Type B pancreatic cell (in vitro differentiated cells): ENCODE results near the gene HSF2. TPM values are rescaled to one million over a fixed set of nuclear protein-coding genes. Genes with fewer than 3 reads are reported as not detected.
"Not testable (repeated sequence)": the region's sequence is repeated elsewhere in the genome, so short reads cannot be mapped to it uniquely, and the experiment has no call there.

Experiments used
- DNase-seq: peaks from one replicate; pipeline ENCODE4 v3.0.0; 2021; ENCODE audit warnings: mixed read lengths; ENCODE audit not compliant: unreplicated experiment; ENCODE audit errors: extremely low spot score
- H3K27ac Mint-ChIP-seq: 2 replicates; pipeline ENCODE4 v1.8.0; 2021; ENCODE audit warnings: mild to moderate bottlenecking, mixed read lengths
- H3K27me3 Mint-ChIP-seq: 2 replicates; pipeline ENCODE4 v1.8.0; 2021; ENCODE audit warnings: mixed read lengths
- H3K36me3 Mint-ChIP-seq: 2 replicates; pipeline ENCODE4 v1.8.0; 2021; ENCODE audit warnings: mixed read lengths
- H3K4me1 Mint-ChIP-seq: one replicate; pipeline ENCODE4 v1.8.0; 2021; ENCODE audit warnings: mixed read lengths; ENCODE audit not compliant: unreplicated experiment
- H3K4me3 Mint-ChIP-seq: 2 replicates; pipeline ENCODE4 v1.8.0; 2021; ENCODE audit warnings: mild to moderate bottlenecking, mixed read lengths
- H3K9me3 Mint-ChIP-seq: 2 replicates; pipeline ENCODE4 v1.8.0; 2021; ENCODE audit warnings: mixed read lengths
- total RNA-seq: library from RNA; stranded (reverse); gene quantifications from 2 replicates; pipeline ENCODE4 v1.2.1, GENCODE V29; 2021; ENCODE audit warnings: low replicate concordance
- TF ChIP-seq, protein P1 (sequence below): fragments of 200-600 bp; sonication (generic); conservative IDR thresholded peaks from 2 replicates; pipeline ENCODE4 v1.5.0; 2021; ENCODE audit warnings: antibody characterized with exemption, mild to moderate bottlenecking

Gene HSF2
- total RNA-seq, 1 donor from 2014 or later = 22.5 TPM

- H3K4me1 Mint-ChIP-seq = peaks cover 8% of the 10 kb centered on the region
- H3K4me3 Mint-ChIP-seq = no peak overlapping the region
These were observed 55.2 kb downstream of the HSF2 start for GRCh38 chr6:122454673-122455072.

DNA sequence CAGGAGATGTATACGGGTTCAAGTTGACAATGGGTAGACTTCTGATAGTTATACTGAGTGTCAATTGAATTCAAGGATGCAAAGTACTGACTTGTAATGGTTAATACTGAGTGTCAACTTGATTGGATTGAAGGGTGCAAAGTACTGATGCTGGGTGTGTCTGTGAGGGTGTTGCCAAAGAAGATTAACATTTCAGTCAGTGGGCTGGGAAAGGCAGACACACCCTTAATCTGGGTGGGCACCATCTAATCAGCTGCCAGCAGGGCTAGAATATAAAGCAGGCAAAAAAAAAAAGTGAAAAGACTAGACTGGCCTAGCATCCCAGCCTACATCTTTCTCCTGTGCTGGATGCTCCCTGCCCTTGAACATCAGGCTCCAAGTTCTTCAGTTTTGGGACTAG is 55.7 kb downstream of the HSF2 start:
- H3K27me3 Mint-ChIP-seq, H3K27ac Mint-ChIP-seq, H3K9me3 Mint-ChIP-seq, H3K4me3 Mint-ChIP-seq, DNase-seq, H3K4me1 Mint-ChIP-seq: not testable (repeated sequence)
- H3K36me3 Mint-ChIP-seq = peaks cover 55% of the 10 kb centered on the region

More at GRCh38 chr6:122454673-122455072, 55.2 kb downstream of the HSF2 start:
- no peak for DNase-seq
- Mint-ChIP-seq H3K27me3 (no peaks in the 10 kb centered on the region), H3K36me3 (peaks cover 55% of the 10 kb centered on the region), H3K9me3 (no peaks in the 10 kb centered on the region), H3K27ac (peak overlapping the region; percentile 7)
- TF ChIP-seq, protein P1, sequence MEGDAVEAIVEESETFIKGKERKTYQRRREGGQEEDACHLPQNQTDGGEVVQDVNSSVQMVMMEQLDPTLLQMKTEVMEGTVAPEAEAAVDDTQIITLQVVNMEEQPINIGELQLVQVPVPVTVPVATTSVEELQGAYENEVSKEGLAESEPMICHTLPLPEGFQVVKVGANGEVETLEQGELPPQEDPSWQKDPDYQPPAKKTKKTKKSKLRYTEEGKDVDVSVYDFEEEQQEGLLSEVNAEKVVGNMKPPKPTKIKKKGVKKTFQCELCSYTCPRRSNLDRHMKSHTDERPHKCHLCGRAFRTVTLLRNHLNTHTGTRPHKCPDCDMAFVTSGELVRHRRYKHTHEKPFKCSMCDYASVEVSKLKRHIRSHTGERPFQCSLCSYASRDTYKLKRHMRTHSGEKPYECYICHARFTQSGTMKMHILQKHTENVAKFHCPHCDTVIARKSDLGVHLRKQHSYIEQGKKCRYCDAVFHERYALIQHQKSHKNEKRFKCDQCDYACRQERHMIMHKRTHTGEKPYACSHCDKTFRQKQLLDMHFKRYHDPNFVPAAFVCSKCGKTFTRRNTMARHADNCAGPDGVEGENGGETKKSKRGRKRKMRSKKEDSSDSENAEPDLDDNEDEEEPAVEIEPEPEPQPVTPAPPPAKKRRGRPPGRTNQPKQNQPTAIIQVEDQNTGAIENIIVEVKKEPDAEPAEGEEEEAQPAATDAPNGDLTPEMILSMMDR = no peak

GRCh38 chr6:122458087-122458486 is 58.6 kb downstream of the HSF2 start:
- H3K36me3 Mint-ChIP-seq = peaks cover 54% of the 10 kb centered on the region
- no peak overlapping the region for H3K27ac Mint-ChIP-seq
- peaks cover 24% of the 10 kb centered on the region for H3K4me1 Mint-ChIP-seq
- peaks cover 5% of the 10 kb centered on the region for H3K9me3 Mint-ChIP-seq
- TF ChIP-seq, protein P1 = no peak
- no peak for DNase-seq
- no peak overlapping the region for H3K4me3 Mint-ChIP-seq
- no peaks in the 10 kb centered on the region for H3K27me3 Mint-ChIP-seq

DNA sequence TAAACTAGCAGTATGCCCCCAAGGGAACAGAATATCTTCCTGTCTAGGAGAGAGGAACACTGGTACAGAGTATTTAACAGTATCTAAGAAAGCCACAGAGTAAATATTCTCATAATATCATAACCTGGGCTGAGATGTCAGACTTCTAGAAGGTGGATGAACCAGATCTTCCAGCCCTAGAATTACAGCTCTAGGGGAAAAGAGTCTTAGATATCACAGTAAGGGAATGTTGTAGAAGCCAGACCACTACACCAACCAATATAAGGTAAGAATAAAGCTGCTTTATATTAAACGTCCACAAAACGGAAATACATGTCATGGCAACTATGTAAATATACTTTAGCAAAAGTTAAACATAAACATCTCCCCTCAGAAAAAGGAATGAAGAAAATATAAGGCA is 59.8 kb downstream of the HSF2 start:
- H3K27me3 Mint-ChIP-seq = no peaks in the 10 kb centered on the region
- no peak for DNase-seq
- H3K36me3 Mint-ChIP-seq = peaks cover 61% of the 10 kb centered on the region
- peak overlapping the region; percentile 48 for H3K27ac Mint-ChIP-seq
- peaks cover 24% of the 10 kb centered on the region for H3K4me1 Mint-ChIP-seq
- peak overlapping the region; percentile 37 for H3K4me3 Mint-ChIP-seq
- TF ChIP-seq, protein P1 = no peak
- H3K9me3 Mint-ChIP-seq = peaks cover 10% of the 10 kb centered on the region

DNA sequence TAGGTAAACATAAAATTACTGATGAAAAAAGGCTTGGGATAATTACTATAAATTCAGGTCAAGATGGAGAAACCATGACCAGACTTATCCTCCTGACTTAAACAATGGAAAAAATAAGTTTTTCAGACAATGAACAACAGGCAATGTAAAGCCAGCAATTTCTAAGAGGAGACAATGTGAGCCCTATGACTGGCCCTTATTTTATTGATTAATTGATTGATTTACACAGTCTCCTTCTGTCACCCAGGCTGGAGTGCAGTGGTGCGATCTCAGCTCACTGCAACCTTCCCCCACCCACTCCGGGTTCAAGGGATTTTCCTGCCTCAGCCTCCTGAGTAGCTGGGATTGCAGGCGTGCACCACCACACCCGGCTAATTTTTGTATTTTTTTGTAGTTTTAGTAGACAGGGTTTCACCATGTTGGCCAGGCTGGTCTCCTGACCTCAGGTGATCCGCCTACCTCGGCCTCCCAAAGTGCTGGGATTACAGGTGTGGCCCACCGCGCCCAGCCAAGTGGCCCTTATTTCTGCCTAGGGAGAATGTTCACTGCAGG is 60.5 kb downstream of the HSF2 start:
- H3K27me3 Mint-ChIP-seq, DNase-seq: not testable (repeated sequence)
- Mint-ChIP-seq H3K4me1 (peaks cover 24% of the 10 kb centered on the region), H3K27ac (peak overlapping the region; percentile 48), H3K36me3 (peaks cover 59% of the 10 kb centered on the region), H3K4me3 (peak overlapping the region; percentile 37), H3K9me3 (peaks cover 10% of the 10 kb centered on the region)

- H3K27me3 Mint-ChIP-seq = no peaks in the 10 kb centered on the region
- peak overlapping the region; percentile 8 for H3K27ac Mint-ChIP-seq
- H3K4me1 Mint-ChIP-seq = peaks cover 27% of the 10 kb centered on the region
- no peak for DNase-seq
- H3K4me3 Mint-ChIP-seq = peak overlapping the region; percentile 10
- TF ChIP-seq, protein P1 = no peak
- H3K9me3 Mint-ChIP-seq = peaks cover 10% of the 10 kb centered on the region
- peaks cover 65% of the 10 kb centered on the region for H3K36me3 Mint-ChIP-seq
These were observed 62.4 kb downstream of the HSF2 start for GRCh38 chr6:122461885-122462284.
